GM18873 (cell line): Measurements from ENCODE around the gene PLCG2.
A peak's percentile ranks its signal among the peaks of the same experiment; 100 is the strongest.

Source experiments
- ATAC-seq: cut with Tn5 transposase; IDR thresholded peaks from one replicate; pipeline ENCODE4 v1.9.1; 2021; ENCODE audit warnings: mild to moderate bottlenecking, moderate library complexity, moderate number of reproducible peaks; ENCODE audit not compliant: unreplicated experiment, low FRiP score

The PLCG2 gene

GRCh38 chr16:81813648-81814047, 34.6 kb downstream of the PLCG2 start:
- no peak for ATAC-seq

GRCh38 chr16:81814751-81815428, 35.8 kb downstream of the PLCG2 start:
- ATAC-seq, result no peak

GRCh38 chr16:81815429-81815766, 36.3 kb downstream of the PLCG2 start:
- ATAC-seq, result no peak

DNA sequence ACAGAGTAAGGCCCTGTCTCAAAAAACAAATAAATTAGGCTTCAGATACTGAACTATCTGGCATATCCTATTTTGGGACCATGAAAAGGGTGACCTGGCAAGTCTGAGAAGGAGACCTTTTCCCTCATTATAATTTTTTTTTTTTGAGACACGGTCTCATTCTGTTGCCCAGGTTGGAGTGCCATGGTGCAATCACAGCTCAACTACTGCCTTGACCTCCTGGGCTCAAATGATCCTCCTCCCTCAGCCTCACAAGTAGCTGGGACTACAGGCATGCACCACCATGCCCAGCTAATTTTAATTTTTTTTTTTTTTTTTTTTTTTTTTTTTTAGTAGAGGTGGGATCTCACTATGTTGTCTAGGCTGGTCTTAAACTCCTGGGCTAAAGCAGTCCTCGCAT, 37.3 kb downstream of the PLCG2 start:
- no peak for ATAC-seq

GRCh38 chr16:81816793-81817210, 37.7 kb downstream of the PLCG2 start:
- no peak for ATAC-seq

DNA sequence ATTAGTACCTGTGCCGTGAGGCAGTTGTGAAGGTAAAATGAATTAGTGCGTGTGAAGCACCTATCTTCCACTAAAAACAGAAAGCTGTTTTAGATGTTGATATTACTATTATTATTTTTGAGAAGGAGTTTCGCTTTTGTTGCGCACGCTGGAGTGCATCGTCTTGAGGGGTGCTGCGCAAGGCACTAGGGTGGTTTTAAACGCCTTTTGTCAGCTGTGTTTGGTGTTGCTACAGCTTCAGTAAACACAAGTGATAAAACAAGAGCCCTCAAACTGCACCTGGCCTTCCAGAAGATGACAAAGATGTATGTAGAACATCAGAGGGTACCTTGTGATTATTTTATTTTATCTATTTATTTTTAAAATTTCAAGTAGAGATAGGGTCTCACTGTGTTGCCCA, 38.2 kb downstream of the PLCG2 start:
- ATAC-seq, result no peak

GRCh38 chr16:81817789-81818567, 38.9 kb downstream of the PLCG2 start:
- no peak for ATAC-seq

GRCh38 chr16:81818568-81818896, 39.4 kb downstream of the PLCG2 start:
- ATAC-seq, result no peak

DNA sequence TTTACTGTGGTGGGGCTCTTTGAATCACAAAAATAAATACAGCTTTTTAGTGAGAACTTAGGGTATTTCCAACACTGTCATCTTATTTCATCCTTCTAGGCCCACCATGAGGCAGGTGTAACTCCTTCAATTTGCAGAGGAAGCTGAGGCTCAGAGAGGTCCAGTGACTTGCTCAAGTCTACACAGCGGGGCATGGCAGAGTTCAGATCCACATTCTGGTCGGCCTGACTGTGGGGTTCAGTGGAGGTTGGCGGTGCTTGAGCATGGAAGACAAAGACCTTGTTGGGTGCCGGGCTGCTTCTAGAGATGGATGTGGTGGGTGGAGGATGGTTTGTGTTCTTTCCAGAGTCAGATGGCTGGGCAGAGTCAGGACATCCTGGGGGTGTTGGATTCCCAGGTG, 39.8 kb downstream of the PLCG2 start:
- ATAC-seq, result no peak

DNA sequence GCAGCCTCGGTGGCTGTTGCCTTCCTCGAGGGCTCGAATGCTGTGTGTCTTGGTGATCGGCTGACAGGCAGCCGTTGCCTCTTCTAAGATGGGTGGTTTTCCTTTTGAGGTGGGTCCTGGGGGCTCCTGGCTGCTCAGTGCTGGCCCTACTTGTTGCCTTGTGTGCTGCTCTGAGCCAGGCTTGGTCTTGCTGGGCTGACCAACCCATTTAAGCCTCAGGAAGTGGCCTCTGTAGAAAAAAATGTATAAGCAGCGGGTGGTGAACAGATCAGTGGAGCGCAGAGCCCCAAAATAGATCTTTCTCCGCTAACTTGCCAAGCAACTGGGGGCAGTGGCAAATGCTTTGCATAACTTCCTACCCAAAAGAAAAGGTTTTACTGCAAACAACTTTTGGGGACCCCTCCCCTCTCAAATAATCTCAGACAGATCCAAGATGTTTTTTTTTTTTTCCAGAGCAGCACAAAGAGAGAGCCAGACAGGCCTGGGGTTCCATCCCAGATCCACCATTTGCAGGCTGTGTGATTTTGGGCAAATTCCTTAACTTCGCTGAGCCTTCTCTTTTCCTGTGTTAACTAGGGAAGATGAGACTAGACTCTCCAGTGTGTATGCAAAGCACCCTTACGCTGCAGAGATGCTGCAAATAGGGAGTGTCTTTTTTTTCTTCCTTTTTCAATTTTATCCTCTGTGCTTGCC, 42.5 kb downstream of the PLCG2 start:
- ATAC-seq, result peak; percentile 41

- ATAC-seq, result peak; percentile 36
These were observed 44.0 kb downstream of the PLCG2 start for GRCh38 chr16:81823111-81823510.

GRCh38 chr16:81823734-81824133, 44.6 kb downstream of the PLCG2 start:
- no peak for ATAC-seq

DNA sequence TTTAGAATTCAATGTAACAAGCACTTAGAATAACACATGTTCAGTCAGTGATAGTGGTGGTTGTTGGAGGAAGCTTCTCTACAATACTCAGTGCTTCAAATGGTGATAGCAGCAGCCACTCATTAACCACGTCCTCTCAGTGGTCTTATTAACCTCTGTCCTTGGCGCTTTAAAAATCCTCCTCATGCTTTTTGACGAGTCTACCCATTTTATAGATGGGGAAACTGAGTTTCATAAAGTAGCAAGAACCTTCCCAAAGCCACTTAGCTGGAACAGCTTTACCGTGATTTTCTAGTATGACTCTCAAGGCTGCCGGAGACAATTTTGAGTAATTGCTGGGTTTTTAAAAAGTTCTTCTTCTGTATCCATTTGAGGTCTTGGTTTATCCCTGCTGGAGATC, 47.4 kb downstream of the PLCG2 start:
- no peak for ATAC-seq

DNA sequence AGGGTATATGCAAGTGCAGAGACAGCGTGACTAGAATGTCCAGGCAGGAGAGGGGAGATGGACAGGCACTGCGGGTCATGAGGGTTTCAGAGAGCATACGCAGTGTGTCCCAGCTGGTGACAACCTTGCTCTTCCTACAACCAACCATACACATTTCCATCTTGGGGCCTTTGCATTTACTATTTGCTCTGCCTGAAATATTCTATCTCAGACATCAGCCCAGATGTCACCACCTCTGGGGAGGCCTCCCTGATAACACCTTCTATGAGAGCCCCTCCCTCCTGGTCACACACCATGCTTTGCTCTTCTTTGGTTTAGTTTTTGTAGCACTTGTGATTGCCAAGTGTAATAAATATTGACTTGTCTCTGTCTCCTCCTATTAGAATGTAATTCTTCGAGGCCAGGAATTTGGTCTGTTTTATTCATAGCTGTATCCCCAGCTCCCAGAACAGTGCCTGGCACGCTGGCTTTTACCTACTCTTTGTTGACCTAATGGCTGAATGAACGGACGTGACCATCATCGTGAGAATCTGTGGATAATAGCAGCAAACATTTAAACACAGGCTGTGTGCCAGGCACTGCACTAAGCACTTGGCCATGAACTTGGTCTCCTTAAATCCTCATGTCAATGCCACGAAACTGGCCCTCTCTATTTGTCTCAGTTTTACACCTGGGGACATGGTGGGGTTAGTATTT, 51.9 kb downstream of the PLCG2 start:
- no peak for ATAC-seq

GRCh38 chr16:81831722-81832126, 52.6 kb downstream of the PLCG2 start:
- peak; percentile 64 for ATAC-seq

GRCh38 chr16:81832801-81833547, 53.9 kb downstream of the PLCG2 start:
- no peak for ATAC-seq

GRCh38 chr16:81833751-81834150, 54.7 kb downstream of the PLCG2 start:
- ATAC-seq, result no peak

DNA sequence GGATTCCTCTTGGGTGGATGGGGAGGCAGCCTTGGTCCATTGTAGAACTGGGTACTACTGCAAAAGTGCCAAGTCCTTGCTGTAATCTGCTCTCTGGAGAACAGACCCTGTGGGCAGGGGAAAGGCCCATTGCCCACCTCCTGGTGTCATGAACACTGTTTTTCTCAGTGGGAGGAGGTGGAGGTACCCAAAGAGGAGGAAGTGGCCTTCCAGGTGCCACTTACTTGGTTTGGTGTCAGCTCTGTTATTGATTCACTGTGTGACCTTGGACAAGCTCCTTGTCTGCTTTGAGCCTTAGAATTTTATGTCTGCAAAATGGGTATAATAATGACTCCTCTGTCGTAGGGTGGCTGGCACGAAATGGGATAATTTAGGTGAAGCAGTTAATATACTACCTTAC, 55.8 kb downstream of the PLCG2 start:
- no peak for ATAC-seq

DNA sequence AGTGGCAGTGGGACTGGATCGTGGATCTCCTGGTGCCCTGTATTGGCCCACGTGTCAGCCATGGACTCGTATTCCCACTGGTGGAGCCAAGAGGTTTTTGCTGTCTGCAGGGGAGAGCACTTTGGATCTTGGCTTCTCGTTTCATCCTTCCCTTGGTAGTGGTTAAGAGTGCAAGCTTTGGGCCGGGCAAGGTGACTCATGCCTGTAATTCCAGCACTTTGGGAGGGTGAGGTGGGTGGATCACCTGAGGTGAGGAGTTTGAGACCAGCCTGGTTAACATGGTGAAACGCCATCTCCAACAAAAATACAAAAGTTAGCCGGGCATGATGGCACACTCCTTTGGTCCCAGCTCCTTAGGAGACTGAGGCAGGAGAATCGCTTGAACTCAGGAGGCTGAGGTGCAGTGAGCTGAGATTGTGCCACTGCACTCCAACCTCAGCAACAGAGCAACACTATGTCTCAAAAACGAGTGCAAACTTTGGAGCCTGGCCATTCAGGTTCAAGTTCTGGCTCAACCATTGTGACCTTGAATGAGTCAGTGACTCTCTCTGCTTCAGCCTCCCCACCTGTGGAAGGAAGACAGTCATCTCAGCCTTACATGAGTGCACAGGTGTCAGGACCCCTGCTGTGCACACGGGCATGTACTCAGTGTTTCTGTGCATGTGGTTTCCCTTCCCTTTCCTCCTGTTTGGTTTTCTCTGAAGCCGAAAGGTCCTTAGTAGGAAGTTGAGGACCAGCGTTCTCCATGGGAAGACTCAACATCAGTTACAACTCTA, 57.4 kb downstream of the PLCG2 start:
- peak; percentile 43 for ATAC-seq

GRCh38 chr16:81837312-81837751, 58.2 kb downstream of the PLCG2 start:
- no peak for ATAC-seq
